ENCODE results near the gene XRN1.
"Not testable (repeated sequence)": the region's sequence is repeated elsewhere in the genome, so short reads cannot be mapped to it uniquely, and the experiment has no call there.

XRN1 gene

DNA sequence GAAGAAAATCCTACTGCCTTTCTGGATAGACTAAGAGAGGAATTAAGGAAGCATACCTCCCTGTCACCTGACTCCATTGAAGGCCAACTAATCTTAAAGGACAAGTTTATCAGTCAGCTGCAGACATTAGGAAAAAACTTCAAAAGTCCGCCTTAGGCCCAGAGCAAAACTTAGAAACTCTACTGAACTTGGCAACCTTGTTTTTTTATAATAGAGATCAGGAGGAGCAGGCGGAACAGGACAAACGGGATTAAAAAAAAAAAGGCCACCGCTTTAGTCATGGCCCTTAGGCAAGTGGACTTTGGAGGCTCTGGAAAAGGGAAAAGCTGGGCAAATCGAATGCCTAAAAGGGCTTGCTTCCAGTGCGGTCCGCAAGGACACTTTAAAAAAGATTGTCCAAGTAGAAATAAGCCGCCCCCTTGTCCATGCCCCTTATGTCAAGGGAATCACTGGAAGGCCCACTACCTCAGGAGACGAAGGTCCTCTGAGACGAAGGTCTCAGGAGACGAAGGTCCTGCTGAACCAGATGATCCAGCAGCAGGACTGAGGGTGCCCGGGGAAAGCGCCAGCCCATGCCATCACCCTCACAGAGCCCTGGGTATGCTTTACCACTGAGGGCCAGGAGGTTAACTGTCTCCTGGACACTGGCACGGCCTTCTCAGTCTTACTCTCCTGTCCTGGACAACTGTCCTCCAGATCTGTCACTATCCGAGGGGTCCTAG, 8.2 kb downstream of the XRN1 start:
- DNase-seq (ENCODE audit: low read depth in 3 of 3, low spot score in 1 of 3): not testable (repeated sequence)

DNA sequence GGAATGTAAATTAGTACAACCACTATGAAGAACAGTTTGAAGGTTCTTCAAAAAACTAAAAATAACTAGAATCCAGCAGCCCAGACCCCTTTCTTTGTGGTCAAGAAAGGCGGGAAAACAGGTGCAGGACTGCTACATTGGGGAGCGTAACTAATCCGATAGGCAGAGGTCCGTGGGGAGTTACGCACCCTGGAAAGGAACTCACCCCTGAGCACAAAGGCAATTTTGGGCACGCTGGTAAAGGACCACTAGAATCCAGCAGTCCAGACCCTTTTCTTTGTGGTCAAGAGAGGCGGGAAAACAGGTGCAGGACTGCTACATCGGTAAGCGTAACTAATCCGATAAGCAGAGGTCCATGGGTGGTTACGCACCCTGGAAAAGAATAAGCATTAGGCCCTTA, 9.7 kb downstream of the XRN1 start:
- not testable (repeated sequence) for DNase-seq (ENCODE audit: low read depth in 3 of 3, low spot score in 1 of 3)

GRCh38 chr3:142436951-142437585, 10.8 kb downstream of the XRN1 start:
- no peak for DNase-seq (ENCODE audit: low read depth in 3 of 3, low spot score in 1 of 3)

DNA sequence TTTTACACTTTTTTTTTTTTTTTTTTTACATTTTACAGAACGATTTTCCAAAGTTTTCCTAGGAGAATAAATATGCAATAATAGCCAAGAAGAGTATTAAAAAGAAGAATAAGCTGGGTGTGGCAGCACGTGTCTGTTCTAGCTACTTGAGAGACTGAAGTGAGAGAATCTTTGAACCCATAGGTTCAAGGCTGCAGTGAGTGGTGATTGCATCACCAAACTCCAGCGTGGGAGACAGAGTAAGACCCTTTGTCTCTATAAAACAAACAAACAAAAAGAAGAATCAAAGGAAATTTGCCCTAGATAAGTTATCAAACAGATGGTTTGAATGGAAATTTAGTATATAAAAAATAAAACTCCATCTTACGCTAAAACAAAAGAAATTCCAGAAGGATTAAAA, 13.3 kb downstream of the XRN1 start:
- no peak for DNase-seq (ENCODE audit: low read depth in 3 of 3, low spot score in 1 of 3)

DNA sequence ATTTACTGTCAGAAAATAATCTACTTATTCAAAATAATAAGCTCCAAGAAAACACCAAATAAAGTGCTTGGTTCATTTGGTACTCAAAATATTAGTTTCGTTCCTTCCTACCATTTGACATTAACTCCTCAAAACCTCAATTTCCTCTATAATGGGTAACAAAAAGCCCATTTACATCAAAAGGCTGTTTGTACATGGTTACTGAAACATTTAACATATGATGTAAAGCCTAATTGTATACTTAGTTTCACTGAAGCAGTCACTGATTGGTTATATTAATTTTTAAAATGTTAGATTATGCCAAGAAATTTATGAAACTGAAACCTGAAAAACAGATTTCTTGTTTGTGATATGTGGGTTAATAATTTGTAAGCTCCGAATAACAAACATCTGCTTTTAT, 14.7 kb downstream of the XRN1 start:
- no peak for DNase-seq (ENCODE audit: low read depth in 3 of 3, low spot score in 1 of 3)

DNA sequence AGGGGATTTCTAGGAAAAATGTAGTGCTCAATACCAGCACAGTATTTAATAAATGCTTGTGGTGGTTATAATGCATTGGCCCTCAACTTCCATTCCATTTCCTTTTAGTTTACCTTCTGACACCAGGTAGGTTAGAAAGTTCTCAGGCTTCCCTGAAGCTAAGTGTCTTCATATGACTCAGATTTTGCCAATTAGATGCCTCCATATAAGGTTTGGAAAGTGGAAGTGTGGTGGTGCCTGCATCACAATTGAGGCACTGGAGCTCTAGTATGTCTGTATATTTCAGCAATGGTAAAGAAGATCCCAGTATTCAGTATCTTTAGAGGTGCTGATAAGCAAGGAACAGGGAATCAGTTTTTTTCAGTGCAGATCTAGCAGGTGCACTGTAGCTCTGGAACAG, 18.3 kb downstream of the XRN1 start:
- no peak for DNase-seq (ENCODE audit: low read depth in 3 of 3, low spot score in 1 of 3)

DNA sequence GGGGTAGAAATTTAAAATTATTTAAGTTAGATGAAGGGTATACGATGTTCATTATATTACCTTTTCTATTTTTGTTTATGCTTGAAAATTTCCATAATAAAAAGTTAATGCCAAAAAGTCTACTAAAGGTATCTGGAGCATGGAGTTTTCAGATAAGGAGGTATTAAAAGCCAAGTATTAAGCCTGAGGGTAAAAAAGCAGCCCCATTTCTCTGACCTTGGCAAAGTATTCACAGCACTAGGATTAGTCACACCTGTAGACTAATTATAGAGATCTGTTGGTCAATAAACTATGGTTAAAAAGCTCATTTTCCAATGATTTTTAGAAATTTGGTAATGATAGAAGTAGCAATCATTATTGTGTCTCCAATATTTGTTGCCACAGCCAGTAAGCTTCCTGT, 23.1 kb downstream of the XRN1 start:
- DNase-seq (ENCODE audit: low read depth in 3 of 3, low spot score in 1 of 3): no peak

GRCh38 chr3:142418926-142419592, 28.8 kb downstream of the XRN1 start:
- DNase-seq (ENCODE audit: low read depth in 3 of 3, low spot score in 1 of 3): no peak

- DNase-seq (ENCODE audit: low read depth in 3 of 3, low spot score in 1 of 3): no peak
Observed at GRCh38 chr3:142417302-142417701, 30.5 kb downstream of the XRN1 start.

GRCh38 chr3:142400537-142400936, 47.3 kb downstream of the XRN1 start:
- not testable (repeated sequence) for DNase-seq (ENCODE audit: low read depth in 3 of 3, low spot score in 1 of 3)

GRCh38 chr3:142394921-142395622, 52.8 kb downstream of the XRN1 start:
- DNase-seq (ENCODE audit: low read depth in 3 of 3, low spot score in 1 of 3): no peak

GRCh38 chr3:142385078-142385477, 62.8 kb downstream of the XRN1 start:
- DNase-seq (ENCODE audit: low read depth in 3 of 3, low spot score in 1 of 3): no peak

- DNase-seq (ENCODE audit: low read depth in 3 of 3, low spot score in 1 of 3): no peak
Observed at GRCh38 chr3:142374687-142375086, 73.2 kb downstream of the XRN1 start.

DNA sequence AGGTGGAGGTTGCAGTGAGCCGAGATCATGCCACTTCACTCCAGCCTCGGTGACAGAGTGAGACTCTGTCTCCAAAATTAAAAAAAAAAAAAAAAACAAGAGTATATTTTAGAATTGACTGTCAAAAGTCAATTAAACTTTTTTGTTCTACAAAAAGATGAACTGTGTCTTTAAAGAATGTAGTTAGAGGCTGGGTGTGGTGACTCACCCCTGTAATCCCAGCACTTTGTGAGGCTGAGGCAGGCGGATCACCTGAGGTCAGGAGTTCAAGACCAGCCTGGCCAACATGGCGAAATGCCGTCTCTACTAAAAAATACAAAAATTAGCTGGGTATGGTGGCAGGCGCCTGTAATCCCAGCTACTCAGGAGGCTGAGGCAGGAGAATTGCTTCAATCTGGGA, 78.3 kb downstream of the XRN1 start:
- not testable (repeated sequence) for DNase-seq (ENCODE audit: low read depth in 3 of 3, low spot score in 1 of 3)

DNA sequence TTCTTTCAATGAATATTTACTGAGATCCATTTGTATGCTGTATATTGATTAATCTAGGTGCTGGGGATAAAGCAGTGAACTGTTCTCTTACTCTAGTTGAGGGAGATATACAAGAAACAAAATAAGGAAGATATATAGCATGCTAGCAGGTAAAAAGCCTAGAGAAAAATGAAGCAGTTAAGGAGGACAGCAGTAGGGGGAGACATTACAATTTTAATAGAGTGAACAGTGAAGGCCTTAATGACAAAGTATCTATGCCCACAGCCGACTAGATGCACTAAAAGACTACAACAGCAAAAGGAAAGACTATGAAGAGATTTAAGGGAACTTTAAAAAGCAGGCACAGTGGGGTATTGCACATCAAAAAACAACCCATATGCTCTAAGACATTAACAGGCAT, 81.4 kb downstream of the XRN1 start:
- DNase-seq (ENCODE audit: low read depth in 3 of 3, low spot score in 1 of 3): no peak

DNA sequence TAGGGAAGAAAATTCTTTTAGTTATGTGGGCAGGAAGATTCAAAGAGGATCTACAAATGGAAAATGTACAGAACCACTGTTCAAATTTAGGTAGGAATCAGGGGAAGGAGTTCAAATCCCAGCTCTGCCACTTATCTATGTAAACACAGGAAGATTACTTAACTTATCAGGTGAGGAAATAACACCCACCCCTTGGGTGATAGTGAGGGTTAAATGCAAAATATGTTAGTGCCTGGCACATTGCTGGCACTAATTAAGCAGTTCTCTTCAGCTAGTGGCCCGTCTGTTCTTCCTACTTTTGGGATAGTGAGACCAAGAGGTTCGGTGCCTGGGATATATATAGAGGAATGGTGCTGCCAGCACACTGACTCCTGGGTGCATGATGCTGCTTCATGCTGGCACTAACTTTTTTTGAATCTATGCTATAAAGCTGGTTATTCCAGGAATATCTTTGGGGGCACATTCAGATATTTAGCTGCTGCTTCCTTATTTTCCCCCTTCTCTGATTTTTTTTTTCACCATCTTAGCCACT, 83.8 kb downstream of the XRN1 start:
- DNase-seq (ENCODE audit: low read depth in 3 of 3, low spot score in 1 of 3): no peak

DNA sequence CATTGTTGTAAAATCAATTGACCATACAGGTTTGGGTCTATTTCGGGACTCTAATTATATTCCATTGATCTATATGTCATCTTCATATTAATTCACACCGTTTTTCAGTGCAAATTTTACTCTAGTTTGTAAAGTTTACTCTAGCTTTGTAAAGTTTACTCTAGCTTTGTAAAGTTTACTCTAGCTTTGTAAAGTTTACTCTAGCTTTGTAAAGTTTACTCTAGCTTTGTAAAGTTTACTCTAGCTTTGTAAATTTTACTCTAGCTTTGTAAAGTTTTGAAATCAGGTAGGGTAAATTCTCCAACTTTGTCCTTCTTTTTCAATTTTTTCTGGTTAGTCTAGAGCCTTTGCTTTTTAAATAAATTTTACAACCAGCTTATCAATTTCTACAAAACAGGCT, 84.4 kb downstream of the XRN1 start:
- not testable (repeated sequence) for DNase-seq (ENCODE audit: low read depth in 3 of 3, low spot score in 1 of 3)

DNA sequence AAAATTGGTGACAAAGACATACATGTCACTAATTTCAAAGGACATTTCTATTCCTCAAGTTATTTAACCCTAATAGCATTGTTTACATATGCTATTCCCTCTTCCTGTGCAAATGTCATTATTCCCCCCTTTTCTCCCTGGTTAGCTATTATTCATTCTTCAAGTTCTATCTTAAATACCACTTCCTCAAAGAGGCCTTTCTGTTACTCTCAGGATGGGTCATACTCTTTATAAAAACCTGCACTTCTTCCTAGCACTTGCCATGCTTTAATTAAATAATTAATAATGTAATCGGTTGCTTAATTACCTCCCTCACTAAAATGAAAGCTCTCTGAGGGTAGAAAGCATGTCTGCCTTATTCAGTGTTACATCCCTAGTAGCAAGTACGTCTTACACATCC, 88.5 kb downstream of the XRN1 start:
- no peak for DNase-seq (ENCODE audit: low read depth in 3 of 3, low spot score in 1 of 3)

DNA sequence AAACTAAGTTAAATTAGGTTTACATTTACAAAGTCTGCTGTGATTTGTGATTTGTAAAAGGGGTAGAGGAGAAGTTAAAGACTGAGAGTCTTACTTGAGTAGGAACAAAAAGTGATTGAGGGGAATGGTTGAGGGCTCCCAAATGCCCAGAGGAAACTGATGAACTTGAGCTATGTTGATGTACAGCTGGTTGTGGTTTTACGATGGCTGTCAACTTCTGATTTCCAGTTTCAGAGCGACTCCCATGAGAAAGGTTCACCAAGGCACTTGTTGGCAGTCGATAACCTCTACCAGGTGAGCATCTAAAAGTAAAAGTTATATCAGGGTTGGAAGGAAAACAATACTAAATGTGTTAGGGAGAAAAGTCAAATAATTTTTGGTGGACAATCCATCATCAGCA, 91.0 kb downstream of the XRN1 start:
- no peak for DNase-seq (ENCODE audit: low read depth in 3 of 3, low spot score in 1 of 3)

DNA sequence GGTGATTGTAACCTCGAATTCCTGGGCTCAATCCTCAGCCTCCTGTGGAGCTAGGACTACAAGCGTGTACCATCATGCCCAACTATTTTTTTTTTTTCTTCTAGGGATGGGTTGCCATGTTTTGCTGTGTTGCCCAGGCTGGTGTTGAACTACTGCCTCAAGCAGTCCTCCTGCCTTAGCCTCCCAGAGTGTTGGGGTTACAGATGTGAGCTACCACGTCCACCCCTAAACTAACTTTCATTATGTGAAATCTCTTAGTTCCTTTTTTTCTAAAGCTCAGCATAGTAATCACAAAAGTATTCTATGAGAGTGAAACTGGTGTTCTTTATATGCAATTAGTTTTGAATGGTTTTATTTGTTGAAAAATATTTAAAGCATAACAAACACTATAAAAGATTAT, 92.1 kb downstream of the XRN1 start:
- no peak for DNase-seq (ENCODE audit: low read depth in 3 of 3, low spot score in 1 of 3)

DNA sequence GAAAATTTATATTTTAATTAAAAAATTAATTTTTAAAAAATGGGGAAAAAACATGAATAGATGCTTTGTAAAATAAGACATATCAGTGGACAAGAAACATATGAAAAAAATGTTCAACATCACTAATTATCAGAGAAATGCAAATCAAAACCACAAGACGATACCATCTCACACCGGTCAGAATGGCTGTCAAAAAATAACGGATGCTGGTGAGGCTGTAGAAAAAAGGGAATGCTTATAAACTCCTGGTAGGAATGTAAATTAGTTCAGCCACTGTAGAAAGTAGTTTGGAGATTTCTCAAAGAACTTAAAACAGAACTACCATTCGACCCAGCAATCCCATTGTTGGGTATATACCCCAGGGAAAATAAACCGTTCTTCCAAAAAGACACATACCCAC, 93.8 kb downstream of the XRN1 start:
- DNase-seq (ENCODE audit: low read depth in 3 of 3, low spot score in 1 of 3): no peak

DNA sequence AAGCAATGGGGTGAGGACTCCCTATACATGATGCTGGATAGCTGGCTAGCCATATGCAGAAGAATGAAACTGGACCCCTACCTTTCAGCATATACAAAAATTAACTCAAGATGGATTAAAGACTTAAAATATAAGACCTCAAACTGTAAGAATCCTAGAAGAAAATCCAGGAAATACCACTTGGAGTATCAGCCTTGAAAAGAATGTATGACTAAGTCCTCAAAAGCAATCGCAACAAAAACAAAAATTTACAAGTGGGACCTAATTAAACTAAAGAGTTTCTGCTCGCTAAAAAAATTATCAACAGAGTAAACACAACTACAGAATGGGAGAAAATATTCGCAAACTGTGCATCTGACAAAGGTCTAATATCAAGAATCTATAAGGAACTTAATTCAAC, 94.3 kb downstream of the XRN1 start:
- no peak for DNase-seq (ENCODE audit: low read depth in 3 of 3, low spot score in 1 of 3)

Data from stimulated activated CD4-positive, alpha-beta T cell treated with anti-CD3 and anti-CD28 coated beads, TNF-alpha, amount 100 ng/mL, for 1 hour (primary cell).